Skin of body (tissue), 2 donors: ENCODE results near the gene SBF1. TPM values are rescaled to one million over a fixed set of nuclear protein-coding genes. Genes with fewer than 3 reads are reported as not detected.

Source experiments
- DNase-seq: peaks from one replicate; lab custom pipeline; 2025; lab: John Stamatoyannopoulos, UW
- total RNA-seq: library from RNA; depleted of rRNA; stranded (reverse); fragments of >200 nt; gene quantifications from one replicate; pipeline ENCODE4 v1.2.3, GENCODE V29; 2014

SBF1 gene
- total RNA-seq, 1 donor from 2014 or later = 31.9 TPM

DNA sequence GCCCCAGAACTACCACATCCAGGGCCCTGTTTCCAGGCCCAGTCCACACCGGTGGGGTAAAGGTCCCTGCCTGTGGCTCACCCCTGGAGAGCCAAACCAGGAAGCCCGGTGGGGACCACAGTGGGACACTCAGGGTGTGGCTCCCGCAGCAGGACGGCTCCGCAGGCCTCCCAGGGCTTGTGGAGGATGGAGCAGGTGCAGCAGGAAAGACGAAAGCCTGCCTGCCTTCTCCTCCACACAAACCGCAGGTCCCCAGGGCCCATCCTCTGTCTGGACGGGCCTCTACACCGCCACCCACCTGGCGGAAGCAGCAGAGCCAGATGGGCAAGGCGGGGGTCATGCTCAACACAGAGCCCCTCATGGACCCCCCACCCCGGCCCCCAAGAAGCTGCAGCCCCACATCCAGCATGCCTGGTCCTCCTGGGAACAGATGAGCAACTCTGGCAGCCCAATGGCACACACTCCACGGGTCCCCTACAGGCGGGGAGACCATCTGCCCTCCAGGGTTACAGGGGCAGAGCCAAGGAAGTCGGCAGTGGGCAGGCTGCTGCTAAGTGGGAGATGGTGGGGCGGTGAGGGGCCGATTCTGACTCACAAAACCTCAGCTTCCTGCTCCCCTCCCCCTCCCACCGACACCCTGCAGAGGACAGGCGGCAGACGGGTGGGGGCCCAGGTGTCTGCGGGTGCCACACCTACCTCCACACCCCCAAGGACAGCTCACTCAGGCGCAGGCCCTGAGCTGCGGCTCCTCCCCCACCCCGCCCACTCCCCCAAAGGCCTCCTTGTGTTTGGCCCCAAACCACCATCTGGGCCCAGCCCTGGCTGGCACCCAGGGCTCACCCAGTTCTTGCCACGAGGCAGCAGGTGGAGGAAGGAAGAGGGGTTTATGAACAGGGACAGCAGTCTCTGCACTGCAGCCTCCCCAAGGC, 5.2 kb downstream of the SBF1 start:
- no peak for DNase-seq

DNA sequence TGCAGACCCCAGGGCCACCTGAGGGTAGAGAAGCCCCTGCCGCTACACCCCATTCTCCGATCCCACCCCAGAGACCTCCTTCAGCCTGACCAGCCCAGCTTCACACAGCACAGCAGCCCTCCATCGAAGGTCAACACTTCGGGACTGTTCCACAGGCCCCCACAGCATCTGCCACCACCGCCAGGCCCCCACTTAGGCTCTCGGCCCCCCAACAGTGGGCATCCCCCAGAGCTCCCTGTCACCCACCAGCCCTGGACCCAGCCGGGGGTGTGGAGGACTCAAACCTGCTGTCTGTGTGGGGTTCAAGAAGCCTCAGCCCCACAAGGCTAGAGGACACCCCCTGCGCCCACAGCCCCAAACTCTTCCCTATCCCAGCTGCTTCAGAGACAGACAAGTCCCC, 6.2 kb downstream of the SBF1 start:
- DNase-seq = no peak

DNA sequence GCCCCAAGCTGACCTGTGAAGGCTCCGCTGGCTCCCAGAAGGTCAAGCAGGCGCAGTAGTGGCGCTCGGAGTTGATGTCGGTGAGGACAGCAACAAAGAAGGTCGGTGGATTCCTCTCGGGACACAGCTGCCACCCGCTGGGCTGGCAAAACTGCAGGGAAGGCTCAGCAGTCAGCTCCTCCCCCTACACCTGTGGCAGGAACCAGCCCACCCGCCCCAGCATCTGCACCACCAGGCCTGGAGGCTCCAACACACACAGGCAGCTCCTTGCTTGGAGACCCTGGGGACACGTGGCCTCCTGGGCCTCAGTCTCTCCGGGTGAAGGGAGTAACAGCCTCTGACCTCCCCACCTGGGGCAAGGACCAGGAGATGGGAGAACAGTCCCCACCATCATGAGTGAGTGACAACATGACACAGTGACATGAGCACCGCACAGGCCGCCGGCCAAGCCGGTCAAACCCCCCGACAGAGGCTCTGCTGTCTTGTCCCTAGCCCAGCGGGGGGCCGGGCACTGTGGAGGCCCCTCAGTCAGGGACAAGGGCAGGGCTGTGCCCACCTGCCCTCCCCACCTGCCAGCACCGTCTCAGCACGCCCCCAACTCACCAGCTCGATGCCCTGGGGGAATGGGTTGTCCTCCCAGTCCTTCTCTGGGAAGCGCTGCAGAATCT, 6.9 kb downstream of the SBF1 start:
- DNase-seq = no peak

DNA sequence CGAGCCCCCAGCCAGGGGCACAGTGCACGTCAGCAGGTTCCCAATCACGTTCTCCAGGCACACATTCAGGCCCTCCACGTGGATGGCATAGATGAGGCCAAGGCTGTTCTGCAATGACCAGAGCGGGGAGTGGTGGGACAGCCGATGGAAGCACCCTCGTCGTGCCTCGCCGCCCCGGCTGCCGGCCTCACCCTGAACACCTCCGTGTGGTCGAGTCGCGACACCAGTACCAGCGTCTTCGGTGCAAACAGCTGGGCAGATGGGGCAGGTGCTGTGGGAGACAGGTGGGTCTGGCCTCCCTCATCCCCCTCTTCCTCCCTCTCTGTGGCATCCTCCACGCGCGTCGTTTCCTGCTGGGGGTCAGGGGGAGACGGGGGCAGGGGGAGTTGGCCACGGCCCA, 7.5 kb downstream of the SBF1 start:
- no peak for DNase-seq

DNA sequence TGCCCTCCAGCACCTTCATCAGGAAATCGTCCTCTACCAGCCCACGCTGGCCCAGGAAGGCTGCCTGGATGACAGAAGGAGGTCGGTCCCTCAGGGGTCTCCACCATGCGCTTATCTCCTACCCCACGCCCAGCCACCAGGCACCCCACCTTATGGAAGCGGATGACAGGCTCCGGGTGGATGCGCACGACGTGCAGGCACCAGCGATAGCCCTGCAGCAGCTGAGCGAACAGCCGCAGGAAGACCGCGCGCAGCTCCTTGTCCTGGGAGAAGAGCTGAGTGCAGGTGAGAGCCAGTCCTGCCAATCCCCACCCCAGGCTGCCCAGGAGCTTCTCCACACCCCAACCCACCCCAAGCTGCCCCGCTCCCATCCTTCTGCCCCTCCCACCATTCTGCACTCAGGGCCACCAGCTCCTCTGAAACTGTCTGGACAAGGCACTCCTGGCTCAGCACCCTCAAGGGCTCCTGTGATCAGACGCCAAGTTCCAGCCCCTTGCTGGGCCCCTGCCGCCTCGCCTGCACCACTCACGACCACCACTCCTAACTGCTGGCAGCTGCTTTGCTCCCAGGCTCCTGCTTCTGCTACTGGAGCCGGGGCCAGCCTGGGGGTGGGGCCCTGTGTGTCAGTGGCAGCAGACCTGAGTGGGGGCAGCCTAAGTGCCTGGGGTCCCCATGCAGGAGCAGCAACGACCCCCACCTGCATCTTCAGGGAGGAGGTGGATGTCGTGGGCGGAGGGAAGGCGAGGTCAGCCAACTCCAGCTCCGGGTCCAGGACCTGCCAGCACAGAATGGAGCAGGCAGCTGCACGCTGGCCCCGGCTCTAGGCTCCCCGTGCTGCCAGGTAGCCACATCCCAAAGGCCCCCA, 9.5 kb downstream of the SBF1 start:
- no peak for DNase-seq

DNA sequence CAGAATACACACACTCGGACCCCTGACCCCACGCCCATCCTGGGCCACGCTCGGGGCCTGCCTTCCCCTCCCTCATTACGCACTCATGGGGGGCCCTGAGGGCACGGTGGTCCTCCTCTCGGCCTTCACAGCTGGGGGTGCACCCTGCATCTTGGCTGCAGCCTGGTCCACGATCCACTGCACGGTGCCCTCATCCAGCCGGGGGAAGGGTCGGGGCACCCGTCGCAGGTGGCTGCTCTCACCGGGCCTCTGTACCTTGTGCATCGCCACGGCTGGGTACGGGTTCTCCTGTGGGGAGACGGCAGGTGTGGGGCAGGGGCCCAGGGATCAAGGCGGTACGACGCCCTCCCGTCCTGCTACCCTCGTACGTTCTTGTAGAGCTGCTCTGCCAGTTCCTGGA, 10.4 kb downstream of the SBF1 start:
- no peak for DNase-seq

DNA sequence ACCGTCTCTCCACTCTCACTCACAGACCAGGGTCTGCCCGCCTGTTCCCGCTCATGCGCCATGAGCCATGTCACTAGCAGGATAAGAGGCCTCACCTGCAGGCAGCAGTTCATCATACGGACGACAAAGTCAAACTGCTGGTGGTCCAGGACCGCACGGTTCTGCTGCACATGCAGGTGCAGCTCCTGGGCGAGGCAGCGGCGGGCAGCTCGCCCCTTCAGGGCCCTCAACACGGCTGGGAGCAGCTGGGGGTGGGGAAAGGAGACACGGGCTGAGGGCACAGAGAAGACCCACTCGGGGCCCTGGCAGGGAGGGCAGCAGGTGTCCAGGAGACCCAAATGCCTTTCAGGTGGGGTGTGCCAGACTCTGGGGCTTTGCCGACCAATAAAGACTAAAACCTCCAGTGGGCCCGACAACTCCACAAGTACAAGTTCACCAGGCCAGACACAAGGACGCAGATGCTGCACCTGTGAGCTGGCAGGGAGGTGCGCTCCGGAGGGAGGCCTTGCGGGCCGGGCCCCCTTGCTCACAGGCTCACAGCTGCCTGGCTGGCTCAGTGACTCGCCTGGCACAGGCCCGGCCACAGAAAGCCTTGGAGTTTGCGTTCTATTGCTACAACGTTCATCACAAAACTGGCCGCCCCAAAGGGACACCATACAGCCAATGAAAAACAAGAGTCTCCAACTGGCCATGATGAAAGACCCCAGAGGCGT, 11.5 kb downstream of the SBF1 start:
- DNase-seq = no peak

DNA sequence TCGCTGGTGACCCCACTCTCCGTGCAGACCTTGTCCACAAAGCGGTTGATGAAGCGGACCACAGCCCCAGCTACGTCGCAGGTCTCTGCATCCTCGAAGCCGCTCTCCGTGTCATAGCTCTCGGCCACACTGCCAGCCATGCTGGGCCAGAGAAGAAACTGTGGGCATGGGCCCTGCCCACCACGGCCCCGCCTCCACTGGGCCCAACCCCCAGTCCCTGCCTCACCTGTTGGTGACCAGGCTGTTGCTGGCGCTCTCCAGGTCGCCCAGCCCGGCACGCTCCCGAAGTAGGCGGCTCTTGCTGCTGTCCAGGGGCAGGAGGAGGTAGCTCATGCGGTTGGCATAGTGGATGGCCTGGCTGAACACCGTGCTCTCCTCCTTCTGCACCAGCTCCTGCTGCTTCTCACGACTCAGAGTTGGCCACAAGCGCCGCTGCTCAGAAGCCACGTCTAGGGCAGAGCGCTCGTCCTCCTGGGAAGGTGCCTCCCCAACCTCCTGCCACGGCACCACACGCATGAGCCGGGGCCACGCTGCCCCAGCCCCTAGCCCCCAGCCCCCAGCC, 12.8 kb downstream of the SBF1 start:
- DNase-seq = no peak

DNA sequence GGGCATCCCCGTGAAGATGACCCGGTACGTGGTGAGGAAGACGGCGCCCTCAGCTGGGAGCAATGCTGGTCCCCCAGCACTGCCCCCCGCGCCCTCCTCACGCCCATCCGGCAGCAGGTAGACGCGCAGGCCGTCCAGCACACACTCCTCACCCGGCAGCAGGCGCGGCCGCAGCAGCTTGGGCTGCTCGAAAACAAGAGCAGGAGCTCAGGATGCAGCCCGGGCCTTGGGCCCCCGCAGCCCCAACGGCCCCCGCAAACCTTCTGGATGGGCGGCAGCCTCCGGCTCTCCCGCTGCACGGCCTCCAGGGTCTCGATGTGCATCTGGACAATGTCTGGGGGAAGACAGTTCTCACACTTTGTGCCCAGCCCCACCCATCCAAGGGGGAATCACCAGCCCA, 13.3 kb downstream of the SBF1 start:
- DNase-seq = no peak

DNA sequence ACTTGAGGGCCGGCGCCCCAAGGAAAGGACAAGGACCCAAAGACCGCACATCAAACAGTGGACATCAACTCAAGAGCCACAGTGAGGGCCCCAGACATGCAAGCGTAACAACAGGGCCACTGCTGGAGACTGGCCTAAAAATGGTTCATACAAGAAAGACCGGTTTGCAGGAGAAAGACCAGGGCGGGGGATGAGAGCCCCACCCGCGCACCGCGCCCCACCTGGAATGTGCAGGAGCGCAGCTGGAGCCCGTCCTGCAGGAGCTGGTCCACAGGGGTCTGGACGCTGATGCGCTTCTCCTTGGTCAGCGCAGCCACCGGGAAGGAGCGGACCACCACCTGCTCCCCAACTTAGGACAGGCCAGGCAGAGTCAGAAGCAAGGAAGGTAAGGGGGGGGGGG, 13.9 kb downstream of the SBF1 start:
- no peak for DNase-seq

DNA sequence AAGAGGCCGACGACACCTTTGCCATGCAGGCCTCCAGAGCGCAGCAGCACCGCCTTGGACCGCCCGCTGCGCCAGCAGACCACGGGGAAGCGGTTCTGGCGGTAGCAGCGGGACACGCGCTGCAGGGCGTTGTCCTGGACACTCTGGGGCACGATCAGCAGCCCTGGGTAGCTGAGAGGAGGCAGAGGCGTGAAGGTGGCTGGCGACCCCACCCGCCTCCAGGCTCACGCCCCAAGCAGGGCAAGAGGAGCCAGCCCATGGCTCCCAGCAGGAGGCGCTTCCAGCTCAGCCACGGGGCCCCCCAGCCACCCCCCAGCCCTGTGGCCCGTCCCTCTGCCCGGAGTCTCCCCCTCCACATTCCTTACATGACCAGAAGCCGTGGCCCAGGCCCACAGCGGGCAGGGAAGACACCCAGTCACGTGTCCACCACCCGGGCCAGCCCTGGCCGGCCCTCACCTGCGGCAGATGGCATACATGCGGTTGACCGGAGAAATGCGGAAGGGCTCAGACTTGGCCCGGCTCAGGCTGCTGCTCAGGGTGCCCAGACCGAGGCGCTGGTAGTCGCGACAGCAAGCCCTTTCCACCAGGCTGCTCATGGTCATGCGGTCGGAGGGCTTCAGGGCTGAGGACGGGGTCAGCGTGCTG, 15.2 kb downstream of the SBF1 start:
- DNase-seq = no peak

DNA sequence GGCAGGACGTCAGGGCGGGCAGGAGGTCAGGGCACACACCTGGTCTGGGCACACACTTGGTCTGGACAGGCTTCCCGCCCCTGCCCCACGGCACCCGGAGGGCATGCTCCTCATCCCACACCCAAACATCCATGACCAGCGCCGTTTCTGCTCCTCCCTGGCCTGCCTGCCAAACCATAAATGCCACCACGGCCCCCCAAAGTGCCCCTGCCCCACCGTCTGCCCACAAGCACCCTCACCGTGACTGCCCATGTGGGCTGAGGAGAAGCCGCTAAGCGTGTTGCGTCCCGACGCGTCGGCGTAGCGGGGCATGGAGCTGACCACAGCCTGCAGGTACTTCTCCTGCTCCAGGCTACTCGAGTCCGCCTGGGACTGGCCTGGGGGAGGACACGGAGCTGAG, 15.8 kb downstream of the SBF1 start:
- DNase-seq = no peak

DNA sequence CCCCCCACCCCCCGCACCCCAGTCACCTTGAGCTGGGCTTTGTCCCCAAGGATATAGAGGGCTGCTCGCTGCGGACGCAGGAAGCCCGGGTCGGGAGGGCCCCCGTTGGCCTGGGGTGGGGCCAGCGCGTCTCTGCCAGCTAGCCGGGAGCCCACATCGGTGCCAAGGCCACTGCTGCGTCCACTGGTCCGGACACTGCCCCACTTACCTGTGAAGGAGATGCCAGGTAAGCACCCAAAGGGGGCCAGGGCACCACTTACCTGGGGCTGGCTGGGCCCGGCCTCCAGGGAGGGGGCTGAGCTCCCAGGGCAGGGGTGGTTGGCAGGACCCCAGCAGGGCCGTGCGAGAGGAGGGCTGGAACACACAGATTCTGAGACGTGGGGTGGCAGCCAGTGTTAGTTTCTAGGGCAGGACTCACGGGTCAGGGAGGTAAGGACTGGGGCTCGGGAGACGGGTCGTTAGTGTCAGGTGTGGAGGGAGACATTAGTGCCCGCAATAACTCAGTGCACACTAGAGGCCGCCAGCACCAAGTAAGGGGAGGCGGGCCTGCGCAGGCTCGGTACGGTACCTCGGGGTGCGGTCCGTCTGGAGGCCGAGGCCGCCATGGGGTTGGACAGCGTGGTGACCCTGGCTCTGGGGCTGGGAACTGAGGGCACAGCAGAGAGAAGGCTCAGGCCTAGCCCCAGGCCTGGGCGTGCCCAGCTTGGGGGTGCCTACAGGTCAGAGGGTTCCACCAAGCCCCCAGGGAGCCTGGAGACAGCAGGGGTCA, 18.2 kb downstream of the SBF1 start:
- DNase-seq = no peak

DNA sequence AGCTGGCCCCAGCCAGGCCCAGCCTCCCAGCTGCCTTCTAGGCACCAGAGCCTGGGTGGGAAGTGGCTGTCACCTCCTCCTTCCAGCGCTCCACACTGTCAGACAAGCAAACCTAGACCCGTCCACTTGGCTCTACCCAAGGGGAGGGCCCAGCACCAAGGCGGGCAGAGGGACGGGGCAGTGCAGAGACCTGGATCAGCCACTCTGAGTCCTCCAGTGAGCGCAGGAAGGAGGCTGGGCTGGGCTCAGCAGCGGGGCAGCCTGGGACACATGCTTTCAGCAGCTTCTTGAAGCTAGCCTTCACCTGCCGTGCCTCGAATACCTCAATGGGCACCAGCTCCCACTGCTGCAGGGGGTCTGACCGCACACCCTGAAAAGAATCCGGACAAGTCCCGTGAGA, 18.8 kb downstream of the SBF1 start:
- no peak for DNase-seq

DNA sequence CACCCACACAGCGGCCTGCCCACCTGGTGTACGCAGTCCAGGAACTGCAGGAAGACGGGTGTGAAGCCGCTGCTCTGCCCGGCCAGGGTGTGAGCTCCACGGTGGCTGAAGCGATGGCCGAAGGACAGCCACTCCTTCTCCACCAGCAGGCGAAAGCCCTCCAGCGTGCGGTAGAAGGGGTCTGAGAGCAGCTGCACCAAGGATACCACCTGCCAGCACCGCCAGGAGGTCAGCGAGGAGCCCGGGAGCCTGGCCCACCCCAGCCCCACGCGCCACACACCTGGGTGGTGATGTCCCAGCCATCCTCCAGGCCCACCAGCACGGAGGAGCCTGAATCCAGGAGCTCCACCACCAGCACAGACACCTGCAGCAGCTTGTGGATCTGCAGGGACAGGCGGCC, 19.6 kb downstream of the SBF1 start:
- no peak for DNase-seq

DNA sequence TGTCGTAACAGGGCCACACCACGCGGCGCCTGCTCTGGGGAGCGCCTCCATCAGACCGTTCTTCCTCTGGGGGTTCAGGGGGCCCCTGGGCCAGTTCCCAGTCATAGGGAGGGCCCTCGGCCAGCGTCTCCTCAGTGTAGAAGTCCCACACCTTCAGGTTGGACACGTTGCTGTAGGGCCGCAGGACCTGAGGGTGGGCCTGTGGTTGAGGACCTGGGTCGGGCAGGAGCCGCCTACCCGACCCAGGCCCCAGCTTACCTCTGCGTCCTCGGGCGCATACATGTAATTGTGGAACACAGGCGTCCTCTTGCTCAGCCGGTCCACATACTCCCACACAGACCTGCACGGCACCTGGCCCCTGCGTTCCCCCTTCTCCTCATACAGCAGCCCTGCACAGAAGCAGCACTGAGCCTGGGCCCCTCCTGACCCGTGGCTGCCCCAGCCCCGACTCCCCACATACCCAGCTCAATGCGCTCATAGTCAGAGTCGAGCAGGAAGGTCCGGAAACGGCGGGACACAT, 20.2 kb downstream of the SBF1 start:
- no peak for DNase-seq

DNA sequence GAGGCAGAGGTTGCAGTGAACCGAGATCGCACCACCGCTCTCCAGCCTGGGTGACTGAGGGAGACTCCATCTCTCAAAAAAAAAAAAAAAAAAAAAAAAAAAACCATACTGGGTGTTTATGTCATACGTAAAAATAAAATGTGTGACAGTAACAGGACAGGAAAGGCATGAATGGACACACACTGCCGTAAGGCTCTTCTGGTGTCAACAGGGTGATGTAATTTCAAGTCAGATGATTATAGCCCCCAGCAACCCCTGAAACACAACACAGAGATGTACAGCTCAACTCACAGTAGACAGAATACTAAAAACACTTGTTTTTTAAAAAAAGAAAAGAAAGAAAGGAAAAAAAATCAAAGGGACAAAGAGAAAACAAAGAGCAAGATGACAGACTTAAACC, 22.2 kb downstream of the SBF1 start:
- DNase-seq = no peak

DNA sequence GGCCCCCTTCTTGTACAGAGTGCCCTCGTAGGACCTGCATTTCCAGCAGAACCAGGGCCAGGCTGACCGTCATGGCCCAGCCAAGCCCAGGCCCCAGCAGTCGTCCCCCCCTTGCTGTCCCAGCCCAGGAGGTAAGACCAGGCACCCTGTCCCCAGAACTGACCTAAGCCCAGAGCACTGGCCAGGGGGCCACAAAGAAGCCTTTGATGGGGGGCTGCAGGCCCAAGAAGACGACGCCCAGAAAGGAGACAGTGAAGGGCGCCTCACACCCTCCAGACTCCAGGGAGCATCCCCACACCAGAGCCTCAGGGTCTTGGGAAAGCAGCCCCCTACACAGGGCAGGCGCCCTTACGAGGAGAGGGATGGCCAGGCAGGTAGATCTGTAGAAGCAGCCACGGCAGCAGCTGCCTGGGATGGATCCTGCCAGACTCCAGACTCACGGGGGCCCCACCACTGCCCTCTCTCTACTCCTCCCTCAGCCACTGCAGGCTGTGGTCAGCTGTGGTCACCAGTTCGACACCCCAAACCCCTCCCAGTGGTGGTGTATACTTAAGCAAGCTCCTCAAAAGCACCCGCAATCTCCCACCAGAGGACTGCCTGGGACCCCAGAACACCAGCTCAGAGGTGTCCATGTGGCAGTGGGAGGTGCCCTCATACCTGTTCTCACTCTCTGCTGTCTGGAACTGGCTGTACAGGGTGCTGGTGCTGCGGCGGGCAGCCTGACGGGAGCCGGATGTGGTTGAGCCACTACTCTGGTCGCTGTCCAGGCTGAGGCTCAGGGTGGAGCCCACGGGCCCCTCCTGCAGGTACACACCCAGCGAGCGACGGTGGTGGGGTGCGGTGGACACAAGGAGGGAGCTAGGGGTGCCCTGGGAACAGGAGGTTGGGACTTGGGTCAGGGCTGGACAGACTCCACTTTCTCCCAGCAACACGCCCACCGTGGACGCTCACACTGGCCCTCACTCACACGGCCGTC, 27.0 kb downstream of the SBF1 start:
- DNase-seq = no peak
